Stomach (tissue), 4 donors: Measurements from ENCODE around the gene ATRNL1.

Source experiments
- POLR2AphosphoS5 ChIP-seq, 3 donors: sonication (generic); formaldehyde crosslinking; IDR thresholded peaks; one replicate each; pipeline ENCODE4 v1.6.1; 2016; ENCODE audit warnings: antibody characterized with exemption in 3 of 3
- TF ChIP-seq, protein P1 (sequence below), 7 experiments: fragments of 450-650 bp in 4 of 7; fragments of 200-600 bp in 3 of 7; sonication (generic) in 3 of 7; IDR thresholded peaks; one replicate each; pipeline ENCODE4 v1.5.1; 2016 to 2019; ENCODE audit warnings: antibody characterized with exemption in 7 of 7, control low read depth in 2 of 7, mild to moderate bottlenecking in 1 of 7

DNA sequence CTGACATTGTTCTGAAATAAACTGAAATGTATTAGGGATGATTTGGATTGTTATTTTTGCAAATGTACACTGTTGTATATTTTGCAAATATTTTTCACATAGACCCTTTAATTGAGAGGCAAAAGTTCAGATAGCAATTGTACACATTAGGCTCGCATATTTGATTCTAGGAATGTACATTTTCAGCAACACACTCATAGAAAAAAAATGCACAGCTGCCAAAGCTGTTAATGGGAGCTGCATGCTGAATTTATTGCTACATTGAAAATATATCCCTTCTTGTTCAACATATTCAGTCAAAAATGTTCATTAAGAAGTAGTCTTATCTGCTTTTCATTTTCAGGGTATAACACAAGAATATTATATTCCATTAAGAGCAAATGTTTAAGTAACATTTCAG is 512.9 kb downstream of the ATRNL1 start:
- TF ChIP-seq, protein P1, sequence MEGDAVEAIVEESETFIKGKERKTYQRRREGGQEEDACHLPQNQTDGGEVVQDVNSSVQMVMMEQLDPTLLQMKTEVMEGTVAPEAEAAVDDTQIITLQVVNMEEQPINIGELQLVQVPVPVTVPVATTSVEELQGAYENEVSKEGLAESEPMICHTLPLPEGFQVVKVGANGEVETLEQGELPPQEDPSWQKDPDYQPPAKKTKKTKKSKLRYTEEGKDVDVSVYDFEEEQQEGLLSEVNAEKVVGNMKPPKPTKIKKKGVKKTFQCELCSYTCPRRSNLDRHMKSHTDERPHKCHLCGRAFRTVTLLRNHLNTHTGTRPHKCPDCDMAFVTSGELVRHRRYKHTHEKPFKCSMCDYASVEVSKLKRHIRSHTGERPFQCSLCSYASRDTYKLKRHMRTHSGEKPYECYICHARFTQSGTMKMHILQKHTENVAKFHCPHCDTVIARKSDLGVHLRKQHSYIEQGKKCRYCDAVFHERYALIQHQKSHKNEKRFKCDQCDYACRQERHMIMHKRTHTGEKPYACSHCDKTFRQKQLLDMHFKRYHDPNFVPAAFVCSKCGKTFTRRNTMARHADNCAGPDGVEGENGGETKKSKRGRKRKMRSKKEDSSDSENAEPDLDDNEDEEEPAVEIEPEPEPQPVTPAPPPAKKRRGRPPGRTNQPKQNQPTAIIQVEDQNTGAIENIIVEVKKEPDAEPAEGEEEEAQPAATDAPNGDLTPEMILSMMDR (IDR thresholded peaks at IDR 0.05) = no peak
- no peak for TF ChIP-seq POLR2AphosphoS5 (IDR thresholded peaks at IDR 0.05)
